Uterus (tissue), 4 donors: ENCODE data around the gene CXCL14. TPM values are rescaled to one million over a fixed set of nuclear protein-coding genes. Genes with fewer than 3 reads are reported as not detected.

Experiments used
- DNase-seq, 2 donors: peaks; one replicate each; pipeline ENCODE4 v3.0.0-alpha.2; 2019 to 2020
- H3K27ac ChIP-seq, 2 donors: fragments of 200-600 bp; sonication (generic); 1 replicate in 1 of 2; 2 replicates in 1 of 2; pipeline ENCODE4 v1.5.1; 2016 to 2018
- H3K27me3 ChIP-seq, 2 donors: fragments of 200-600 bp; sonication (generic); one replicate each; pipeline ENCODE4 v1.5.1; 2018 to 2019; ENCODE audit warnings: control low read depth in 1 of 2
- H3K36me3 ChIP-seq, 2 donors: fragments of 200-600 bp; sonication (generic); one replicate each; pipeline ENCODE4 v1.5.1; 2019; ENCODE audit warnings: control low read depth in 1 of 2
- H3K4me1 ChIP-seq, 2 donors: fragments of 200-600 bp; sonication (generic); one replicate each; pipeline ENCODE4 v1.5.1; 2018 to 2019; ENCODE audit warnings: control low read depth in 1 of 2
- H3K4me3 ChIP-seq, 2 donors: fragments of 200-600 bp; sonication (generic); 1 replicate in 1 of 2; 2 replicates in 1 of 2; pipeline ENCODE4 v1.5.1; 2018 to 2019; ENCODE audit warnings: mild to moderate bottlenecking in 1 of 2
- H3K9me3 ChIP-seq, 2 donors: fragments of 200-600 bp; sonication (generic); one replicate each; pipeline ENCODE4 v1.5.1; 2019; ENCODE audit warnings: control low read depth in 1 of 2
- CTCF ChIP-seq, 4 experiments: fragments of 200-600 bp in 2 of 4; fragments of 450-650 bp in 2 of 4; sonication (generic) in 2 of 4; IDR thresholded peaks; one replicate each; pipeline ENCODE4 v1.5.1; 2016 to 2019; ENCODE audit warnings: antibody characterized with exemption in 4 of 4, mild to moderate bottlenecking in 2 of 4, moderate library complexity in 1 of 4
- POLR2A ChIP-seq, 2 donors: fragments of 450-650 bp; IDR thresholded peaks; one replicate each; pipeline ENCODE4 v1.6.1; 2016; ENCODE audit warnings: antibody characterized with exemption in 2 of 2, mild to moderate bottlenecking in 1 of 2, moderate library complexity in 1 of 2
- intact Hi-C: fragments of 100-400 bp; cut with DNase I; formaldehyde crosslinking; loops from one replicate; pipeline ENCODE4 v1.15.1; 2023; ENCODE audit warnings: low total_unique reads
- total RNA-seq, 4 donors: library from RNA; depleted of rRNA in 3 of 4; stranded (reverse); fragments of >200 nt in 3 of 4; gene quantifications; one replicate each; pipeline versions ENCODE4 v1.1.0 to v1.2.4, GENCODE V29; 2014 to 2023
- donor health status: DM: yes; HTN: yes; CAD: no.

CXCL14 gene
- total RNA-seq, 4 donors from 2014 or later, result 1.4 to 10.9 (median 3.5) TPM

- peak; percentile 21 to 45 for DNase-seq
These were observed 27.0 kb downstream of the CXCL14 start for GRCh38 chr5:135551593-135552447.

DNA sequence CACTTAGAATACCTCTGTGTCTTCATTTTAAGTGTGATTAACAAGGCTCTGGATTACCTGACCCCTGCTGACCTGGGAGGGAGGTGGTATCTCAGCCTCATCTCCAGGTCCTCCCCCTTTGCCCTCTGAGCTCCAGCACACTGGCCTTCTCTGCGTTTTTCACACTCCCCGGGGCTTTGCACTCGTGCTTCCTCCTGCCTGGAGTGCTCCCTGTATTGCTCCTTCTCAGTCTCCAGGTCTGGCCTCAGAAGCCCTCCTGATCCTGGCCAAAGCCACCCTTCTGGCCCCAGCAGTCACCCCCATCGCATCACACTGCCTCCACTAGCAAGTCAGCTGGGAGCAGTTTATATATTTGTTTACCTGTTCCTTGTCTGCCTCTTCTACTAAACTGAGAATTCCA is 29.4 kb downstream of the CXCL14 start:
- intact Hi-C loops, result no loop called here

More at GRCh38 chr5:135551593-135552447, 27.0 kb downstream of the CXCL14 start:
- H3K4me1 ChIP-seq, result no peaks in the 10 kb centered on the region
- H3K27me3 ChIP-seq, result no peaks in the 10 kb centered on the region
- no peak for TF ChIP-seq POLR2A (IDR thresholded peaks at IDR 0.05)
- peak; percentile 43 to 72 (median 62) for TF ChIP-seq CTCF (IDR thresholded peaks at IDR 0.05)
- no peaks in the 10 kb centered on the region for H3K36me3 ChIP-seq
- no peak overlapping the region for H3K27ac ChIP-seq
- no peaks in the 10 kb centered on the region for H3K9me3 ChIP-seq
- no peak overlapping the region for H3K4me3 ChIP-seq
- intact Hi-C loops, result no loop called here

GRCh38 chr5:135547590-135548254 is 31.1 kb downstream of the CXCL14 start:
- Histone ChIP-seq H3K36me3 (no peaks in the 10 kb centered on the region), H3K4me1 (peaks cover 0 to 6% of the 10 kb centered on the region in 2 donors), H3K27ac (no peak overlapping the region), H3K27me3 (peaks cover 10 to 14% of the 10 kb centered on the region in 2 donors), H3K4me3 (no peak overlapping the region), H3K9me3 (no peaks in the 10 kb centered on the region)
- DNase-seq, result no peak
- no peak for TF ChIP-seq CTCF (IDR thresholded peaks at IDR 0.05)
- TF ChIP-seq POLR2A (IDR thresholded peaks at IDR 0.05), result no peak
- intact Hi-C loops, result no loop called here

More for the DNA sequence above, 29.4 kb downstream of the CXCL14 start:
- Histone ChIP-seq H3K9me3 (no peaks in the 10 kb centered on the region), H3K27ac (no peak overlapping the region), H3K27me3 (peaks cover 5 to 8% of the 10 kb centered on the region in 2 donors), H3K4me1 (peaks cover 0 to 3% of the 10 kb centered on the region in 2 donors), H3K36me3 (no peaks in the 10 kb centered on the region), H3K4me3 (no peak overlapping the region)
- no peak for DNase-seq
- TF ChIP-seq POLR2A (IDR thresholded peaks at IDR 0.05), result no peak
- TF ChIP-seq CTCF (IDR thresholded peaks at IDR 0.05), result no peak

DNA sequence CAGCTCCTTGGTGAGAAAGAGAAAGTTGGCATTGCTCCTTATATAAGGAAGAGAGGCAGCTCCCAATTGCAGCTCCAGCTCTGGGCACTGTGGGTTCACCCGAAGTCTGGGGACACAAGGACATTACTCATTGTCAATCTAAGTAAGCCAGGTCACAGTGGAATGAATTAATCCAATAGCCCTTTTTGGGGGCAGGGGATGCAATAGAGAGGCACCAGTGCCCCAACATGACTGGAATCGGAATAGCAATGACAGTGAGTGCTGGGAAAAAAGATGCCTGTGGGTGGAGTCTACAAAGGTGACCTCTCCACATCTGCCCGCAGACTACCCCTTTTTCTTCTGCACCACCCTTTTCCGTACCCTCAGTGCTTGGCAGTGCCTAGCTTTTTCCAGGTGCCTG is 31.9 kb downstream of the CXCL14 start:
- Histone ChIP-seq H3K4me3 (no peak overlapping the region), H3K36me3 (no peaks in the 10 kb centered on the region), H3K9me3 (no peaks in the 10 kb centered on the region), H3K27ac (no peak overlapping the region), H3K27me3 (peaks cover 10 to 14% of the 10 kb centered on the region in 2 donors), H3K4me1 (peaks cover 0 to 6% of the 10 kb centered on the region in 2 donors)
- TF ChIP-seq CTCF (IDR thresholded peaks at IDR 0.05) (no peak), POLR2A (IDR thresholded peaks at IDR 0.05) (no peak)
- intact Hi-C loops, result no loop called here
- no peak for DNase-seq

- no peak for DNase-seq
- peaks cover 0 to 6% of the 10 kb centered on the region in 2 donors for H3K4me1 ChIP-seq
- H3K4me3 ChIP-seq, result no peak overlapping the region
- peaks cover 10 to 14% of the 10 kb centered on the region in 2 donors for H3K27me3 ChIP-seq
- H3K27ac ChIP-seq, result no peak overlapping the region
- intact Hi-C loops, result no loop called here
- no peaks in the 10 kb centered on the region for H3K9me3 ChIP-seq
- no peak for TF ChIP-seq POLR2A (IDR thresholded peaks at IDR 0.05)
- no peak for TF ChIP-seq CTCF (IDR thresholded peaks at IDR 0.05)
- H3K36me3 ChIP-seq, result no peaks in the 10 kb centered on the region
These were observed 32.7 kb downstream of the CXCL14 start for GRCh38 chr5:135546101-135546500.
